ENCODE results near the gene RNF32.

Gene RNF32

GRCh38 chr7:156655251-156655650, 14.7 kb downstream of the RNF32 start:
- no peak for TF ChIP-seq CTCF (IDR thresholded peaks at IDR 0.05; ENCODE audit: low read depth, low read length, missing control alignments)
- no peaks in the 10 kb centered on the region for H3K36me3 ChIP-seq (replicated peaks)
- no peak overlapping the region for H3K4me3 ChIP-seq (ENCODE audit: low read depth, low read length)
- no peaks in the 10 kb centered on the region for H3K27me3 ChIP-seq (replicated peaks)
- DNase-seq, result no peak
- H3K27ac ChIP-seq, result no peak overlapping the region
- in situ Hi-C loops (cut with HindIII; ENCODE audit: low pct_ligation_motif_present, low sequenced_read_pairs), result no loop called here

GRCh38 chr7:156655983-156656382, 15.4 kb downstream of the RNF32 start:
- Histone ChIP-seq H3K4me3 (ENCODE audit: low read depth, low read length) (no peak overlapping the region), H3K36me3 (replicated peaks) (no peaks in the 10 kb centered on the region), H3K27ac (no peak overlapping the region), H3K27me3 (replicated peaks) (no peaks in the 10 kb centered on the region)
- no peak for DNase-seq
- no peak for TF ChIP-seq CTCF (IDR thresholded peaks at IDR 0.05; ENCODE audit: low read depth, low read length, missing control alignments)
- in situ Hi-C loops (cut with HindIII; ENCODE audit: low pct_ligation_motif_present, low sequenced_read_pairs), result no loop called here

GRCh38 chr7:156656598-156656997, 16.0 kb downstream of the RNF32 start:
- Histone ChIP-seq H3K27me3 (replicated peaks) (no peaks in the 10 kb centered on the region), H3K27ac (no peak overlapping the region), H3K4me3 (ENCODE audit: low read depth, low read length) (no peak overlapping the region), H3K36me3 (replicated peaks) (no peaks in the 10 kb centered on the region)
- no peak for TF ChIP-seq CTCF (IDR thresholded peaks at IDR 0.05; ENCODE audit: low read depth, low read length, missing control alignments)
- DNase-seq, result no peak
- in situ Hi-C loops (cut with HindIII; ENCODE audit: low pct_ligation_motif_present, low sequenced_read_pairs), result no loop called here

GRCh38 chr7:156657681-156658080, 17.1 kb downstream of the RNF32 start:
- no peak for TF ChIP-seq CTCF (IDR thresholded peaks at IDR 0.05; ENCODE audit: low read depth, low read length, missing control alignments)
- in situ Hi-C loops (cut with HindIII; ENCODE audit: low pct_ligation_motif_present, low sequenced_read_pairs), result no loop called here
- DNase-seq, result no peak

GRCh38 chr7:156659203-156659602, 18.6 kb downstream of the RNF32 start:
- Histone ChIP-seq H3K27ac (no peak overlapping the region), H3K4me3 (ENCODE audit: low read depth, low read length) (no peak overlapping the region), H3K36me3 (replicated peaks) (no peaks in the 10 kb centered on the region), H3K27me3 (replicated peaks) (no peaks in the 10 kb centered on the region)
- no peak for TF ChIP-seq CTCF (IDR thresholded peaks at IDR 0.05; ENCODE audit: low read depth, low read length, missing control alignments)
- in situ Hi-C loops (cut with HindIII; ENCODE audit: low pct_ligation_motif_present, low sequenced_read_pairs), result no loop called here
- DNase-seq, result no peak

More at GRCh38 chr7:156657681-156658080, 17.1 kb downstream of the RNF32 start:
- no peaks in the 10 kb centered on the region for H3K27me3 ChIP-seq (replicated peaks)
- H3K27ac ChIP-seq, result no peak overlapping the region
- H3K4me3 ChIP-seq (ENCODE audit: low read depth, low read length), result no peak overlapping the region
- no peaks in the 10 kb centered on the region for H3K36me3 ChIP-seq (replicated peaks)

GRCh38 chr7:156659961-156660360, 19.4 kb downstream of the RNF32 start:
- Histone ChIP-seq H3K27me3 (replicated peaks) (no peaks in the 10 kb centered on the region), H3K27ac (no peak overlapping the region), H3K36me3 (replicated peaks) (no peaks in the 10 kb centered on the region), H3K4me3 (ENCODE audit: low read depth, low read length) (no peak overlapping the region)
- no peak for TF ChIP-seq CTCF (IDR thresholded peaks at IDR 0.05; ENCODE audit: low read depth, low read length, missing control alignments)
- in situ Hi-C loops (cut with HindIII; ENCODE audit: low pct_ligation_motif_present, low sequenced_read_pairs), result no loop called here
- no peak for DNase-seq

Data from brain microvascular endothelial cell (primary cell).